KG1 (cell line): ENCODE data around the gene MAPKBP1.
A peak's percentile ranks its signal among the peaks of the same experiment; 100 is the strongest.

Experiments
- DNase-seq: peaks from one replicate; lab custom pipeline; 2025; lab: John Stamatoyannopoulos, UW

Gene MAPKBP1

DNA sequence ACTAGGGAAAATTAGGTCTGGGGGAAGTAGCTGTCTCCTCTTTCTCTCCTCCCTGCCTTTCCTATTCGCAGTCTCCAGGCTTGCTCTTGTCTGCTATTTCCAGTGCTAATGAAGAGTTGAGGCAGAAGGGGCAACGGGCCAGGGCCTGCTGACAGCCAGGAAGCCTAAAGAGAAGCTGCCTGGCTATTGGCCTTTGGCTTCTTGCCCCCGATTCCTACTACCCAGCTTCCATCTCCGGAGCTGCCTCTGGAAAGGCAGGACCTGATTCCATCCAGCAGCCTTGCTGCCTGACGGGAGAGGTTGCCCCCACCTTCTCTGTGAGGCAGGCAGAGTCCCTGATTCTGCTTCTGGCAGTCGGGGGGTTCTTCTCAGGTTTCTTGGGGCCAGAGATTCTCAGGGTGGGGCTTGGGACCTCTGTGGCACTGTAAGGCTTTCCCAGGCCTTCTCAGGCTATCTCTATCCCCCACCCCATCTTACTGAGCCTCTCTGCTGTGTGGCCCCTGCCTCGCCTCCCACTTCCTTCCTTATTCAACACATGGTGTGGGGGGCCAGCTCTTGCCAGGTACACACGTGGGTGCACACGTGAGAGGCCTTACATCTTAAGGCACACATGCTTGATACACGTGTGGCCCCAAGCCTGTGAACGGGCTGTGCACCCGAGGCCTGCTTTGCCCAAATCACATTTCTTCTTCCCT lies 35.4 kb downstream of the MAPKBP1 start:
- no peak for DNase-seq

DNA sequence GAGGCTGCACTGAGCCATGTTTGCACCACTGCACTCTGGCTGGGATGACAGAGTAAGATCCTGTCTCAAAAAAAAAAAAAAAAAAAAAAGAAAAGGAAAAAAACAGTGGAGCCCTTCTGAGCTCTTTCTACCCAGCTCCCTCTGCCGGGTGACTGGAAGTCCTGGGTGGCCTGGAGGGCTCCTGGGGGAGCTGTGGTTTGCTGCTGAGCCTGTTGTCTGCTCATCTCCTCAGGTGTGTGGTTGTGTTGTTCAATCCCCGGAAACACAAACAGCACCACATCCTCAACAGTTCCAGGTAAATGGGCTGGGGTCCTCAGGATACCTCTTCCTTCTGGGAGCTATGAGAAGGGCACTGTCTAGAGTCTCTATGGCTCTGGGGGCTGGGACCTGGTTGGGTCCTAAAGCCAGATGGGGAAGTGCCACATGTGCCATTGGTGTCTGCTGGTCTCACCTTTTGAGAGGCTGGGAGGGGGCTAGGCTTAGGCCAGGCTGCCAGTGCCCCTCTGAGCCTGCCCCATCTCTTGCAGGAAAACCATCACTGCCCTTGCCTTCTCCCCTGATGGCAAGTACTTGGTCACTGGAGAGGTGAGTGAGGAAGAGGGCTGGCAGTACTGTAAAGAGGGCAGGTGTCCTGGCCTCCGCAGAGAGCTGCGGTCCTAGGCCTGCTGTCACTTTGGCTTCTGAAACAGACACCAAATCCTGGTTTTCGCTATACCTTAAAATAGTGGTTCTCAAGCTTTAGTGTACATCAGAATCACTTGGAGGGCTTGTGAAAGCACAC lies 36.6 kb downstream of the MAPKBP1 start:
- no peak for DNase-seq

DNA sequence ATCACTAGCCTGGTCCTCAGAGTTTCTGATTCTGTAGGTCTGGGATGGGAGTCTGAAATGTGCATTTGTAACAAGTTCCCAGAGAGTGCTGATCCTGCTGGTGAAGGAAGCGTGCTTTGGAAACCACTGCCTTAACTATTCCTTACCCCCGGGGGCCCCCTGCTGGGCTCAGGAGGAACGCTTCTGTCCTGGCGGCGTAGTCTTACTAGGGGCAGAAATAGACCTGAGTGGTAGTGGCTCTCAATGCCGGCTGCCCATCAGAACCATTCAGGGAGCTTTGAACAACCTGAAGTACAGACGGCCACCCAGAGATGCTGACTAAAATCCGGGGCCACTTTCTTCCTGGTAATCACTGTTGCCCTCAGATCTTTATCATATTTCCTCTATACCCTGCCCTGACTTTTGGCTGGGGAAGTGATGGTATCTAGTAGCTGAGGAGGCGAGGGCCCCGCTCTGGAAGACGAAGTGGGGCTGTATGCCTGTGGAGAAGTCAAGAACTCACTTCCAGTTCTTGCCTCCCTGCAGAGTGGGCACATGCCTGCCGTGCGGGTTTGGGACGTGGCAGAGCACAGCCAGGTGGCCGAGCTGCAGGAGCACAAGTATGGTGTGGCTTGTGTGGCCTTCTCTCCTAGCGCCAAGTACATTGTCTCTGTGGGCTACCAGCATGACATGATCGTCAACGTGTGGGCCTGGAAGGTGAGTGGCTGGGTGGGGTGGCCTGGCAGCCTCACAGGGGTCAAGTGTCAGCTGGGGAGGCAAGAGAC lies 37.3 kb downstream of the MAPKBP1 start:
- peak; percentile 51 for DNase-seq

DNA sequence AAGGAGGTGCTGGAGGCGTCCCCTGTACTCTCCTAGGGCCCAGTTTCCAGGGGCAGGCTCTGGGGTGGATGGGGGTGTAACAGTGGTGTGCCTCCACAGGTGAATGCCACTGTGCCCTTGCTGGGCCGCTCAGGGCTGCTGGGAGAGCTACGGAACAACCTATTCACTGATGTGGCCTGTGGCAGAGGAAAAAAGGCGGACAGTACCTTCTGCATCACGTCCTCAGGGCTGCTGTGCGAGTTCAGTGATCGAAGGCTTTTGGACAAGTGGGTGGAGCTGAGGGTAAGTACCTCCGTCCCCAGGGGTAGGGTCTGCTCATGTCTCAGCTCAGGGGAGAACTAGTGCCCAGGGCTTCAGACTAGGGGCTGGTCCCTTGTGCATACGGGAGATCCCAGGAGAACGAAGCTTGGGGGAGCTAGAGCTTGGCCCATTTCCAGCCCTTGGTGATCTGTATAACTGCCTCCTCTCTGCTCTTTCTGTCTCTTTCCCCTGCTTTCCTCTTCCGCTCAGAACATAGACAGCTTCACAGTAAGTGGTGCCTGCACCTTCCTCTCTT lies 38.6 kb downstream of the MAPKBP1 start:
- DNase-seq: no peak

DNA sequence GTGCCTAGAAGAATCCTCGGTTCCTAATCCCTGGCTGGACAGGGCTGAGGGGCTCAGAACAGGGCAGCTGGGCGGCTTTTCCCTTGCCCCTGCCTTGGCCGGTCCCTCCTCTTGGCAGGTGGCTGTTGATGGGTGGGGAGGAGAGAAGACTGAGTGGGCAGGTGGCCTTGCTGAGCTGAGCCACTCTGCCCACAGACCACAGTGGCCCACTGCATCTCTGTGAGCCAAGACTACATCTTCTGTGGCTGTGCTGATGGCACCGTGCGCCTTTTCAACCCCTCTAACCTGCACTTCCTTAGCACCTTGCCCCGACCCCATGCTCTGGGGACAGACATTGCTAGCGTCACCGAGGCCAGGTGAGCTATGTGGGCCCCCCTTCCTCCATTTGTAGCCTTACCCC lies 39.1 kb downstream of the MAPKBP1 start:
- no peak for DNase-seq

DNA sequence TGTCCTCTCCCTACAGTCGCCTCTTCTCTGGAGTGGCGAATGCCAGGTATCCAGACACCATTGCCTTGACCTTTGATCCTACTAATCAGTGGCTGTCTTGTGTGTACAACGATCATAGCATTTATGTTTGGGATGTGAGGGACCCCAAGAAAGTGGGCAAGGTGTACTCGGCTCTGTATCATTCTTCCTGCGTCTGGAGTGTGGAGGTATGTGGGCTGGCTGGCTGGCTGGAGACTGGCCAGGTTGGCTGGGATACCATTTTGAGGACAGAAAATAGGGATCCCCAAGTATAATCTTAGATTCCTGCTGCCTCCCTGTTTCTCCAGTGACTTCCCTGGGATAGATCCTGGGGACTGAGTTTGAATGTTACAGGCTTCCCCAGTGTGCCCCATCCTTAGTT lies 40.2 kb downstream of the MAPKBP1 start:
- no peak for DNase-seq

DNA sequence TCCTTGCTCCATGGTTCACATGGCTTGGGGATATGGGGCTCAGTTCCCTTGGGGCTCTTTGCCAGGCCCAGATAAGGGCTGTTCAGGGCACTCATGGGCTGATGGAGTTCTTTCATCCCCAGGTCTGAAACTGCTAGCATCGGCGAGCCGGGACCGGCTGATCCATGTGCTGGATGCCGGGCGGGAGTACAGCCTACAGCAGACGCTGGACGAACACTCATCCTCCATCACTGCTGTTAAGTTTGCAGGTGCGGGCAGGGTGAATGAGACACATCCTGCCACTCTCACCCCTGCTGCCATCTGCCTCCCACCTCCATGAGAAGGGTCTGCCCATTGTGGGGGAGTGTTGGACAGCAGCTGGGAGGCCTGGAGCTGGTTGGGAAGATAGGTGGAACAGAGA lies 42.5 kb downstream of the MAPKBP1 start:
- DNase-seq: no peak

DNA sequence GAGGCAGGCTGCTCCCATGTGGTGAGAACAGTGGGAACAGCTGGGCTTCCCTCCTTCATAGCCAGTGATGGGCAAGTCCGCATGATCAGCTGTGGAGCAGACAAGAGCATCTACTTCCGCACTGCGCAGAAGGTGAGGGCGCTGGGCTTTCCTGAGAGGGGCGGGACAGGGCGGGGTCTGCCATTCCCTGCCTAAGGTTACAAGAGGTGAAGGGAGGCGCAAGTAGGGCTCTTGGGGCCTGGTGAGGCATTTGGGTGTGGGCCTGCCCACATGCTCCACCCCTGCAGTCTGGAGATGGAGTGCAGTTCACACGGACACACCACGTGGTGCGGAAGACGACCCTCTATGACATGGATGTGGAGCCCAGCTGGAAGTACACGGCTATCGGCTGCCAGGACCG lies 43.0 kb downstream of the MAPKBP1 start:
- DNase-seq: no peak

DNA sequence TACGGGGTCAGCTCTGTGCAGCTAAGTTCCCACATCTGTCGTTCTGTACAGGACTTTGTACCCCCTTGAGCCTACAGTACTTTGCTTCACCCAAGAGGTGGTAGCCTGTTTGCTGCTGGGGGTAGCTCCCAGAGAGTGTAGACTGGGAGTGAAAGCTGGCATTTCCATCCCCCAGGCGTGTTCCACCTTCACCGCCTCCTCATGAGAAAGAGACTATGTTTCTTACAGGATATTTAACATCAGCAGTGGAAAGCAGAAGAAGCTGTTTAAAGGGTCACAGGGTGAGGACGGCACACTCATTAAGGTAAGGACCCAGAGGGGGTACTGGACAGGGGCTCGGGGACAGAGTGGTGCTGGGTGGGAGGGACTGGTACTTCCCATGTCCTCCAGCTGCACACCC lies 43.5 kb downstream of the MAPKBP1 start:
- DNase-seq: no peak

DNA sequence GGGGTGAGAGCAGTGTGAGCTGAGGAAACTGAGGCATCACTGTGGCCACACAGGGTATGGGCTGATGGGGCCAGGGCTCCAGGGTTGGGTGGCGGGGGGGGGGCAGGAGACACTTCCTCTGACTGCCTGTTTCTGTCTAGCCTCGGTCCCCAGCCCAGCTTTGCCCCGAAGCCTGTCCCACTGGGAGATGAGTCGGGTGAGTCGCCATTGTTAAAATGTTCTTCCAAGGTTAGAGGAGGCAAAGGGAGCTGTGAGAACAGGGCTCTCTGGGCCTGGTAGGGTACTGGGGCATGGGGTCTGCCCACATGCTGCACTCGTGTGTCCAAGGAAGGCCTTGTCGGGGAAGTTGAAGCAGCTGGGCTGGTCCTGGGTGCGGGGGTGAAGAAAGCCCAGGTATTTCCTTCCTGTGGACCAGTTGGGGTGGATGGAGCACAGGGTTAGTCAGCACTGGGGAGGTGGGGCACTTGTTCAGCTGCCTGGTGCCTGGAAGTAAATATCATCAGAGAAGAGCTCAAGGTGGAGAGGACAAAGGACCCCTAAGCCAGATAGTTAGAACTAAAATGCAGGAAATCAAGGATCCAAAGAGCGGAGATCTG lies 45.3 kb downstream of the MAPKBP1 start:
- DNase-seq: no peak

DNA sequence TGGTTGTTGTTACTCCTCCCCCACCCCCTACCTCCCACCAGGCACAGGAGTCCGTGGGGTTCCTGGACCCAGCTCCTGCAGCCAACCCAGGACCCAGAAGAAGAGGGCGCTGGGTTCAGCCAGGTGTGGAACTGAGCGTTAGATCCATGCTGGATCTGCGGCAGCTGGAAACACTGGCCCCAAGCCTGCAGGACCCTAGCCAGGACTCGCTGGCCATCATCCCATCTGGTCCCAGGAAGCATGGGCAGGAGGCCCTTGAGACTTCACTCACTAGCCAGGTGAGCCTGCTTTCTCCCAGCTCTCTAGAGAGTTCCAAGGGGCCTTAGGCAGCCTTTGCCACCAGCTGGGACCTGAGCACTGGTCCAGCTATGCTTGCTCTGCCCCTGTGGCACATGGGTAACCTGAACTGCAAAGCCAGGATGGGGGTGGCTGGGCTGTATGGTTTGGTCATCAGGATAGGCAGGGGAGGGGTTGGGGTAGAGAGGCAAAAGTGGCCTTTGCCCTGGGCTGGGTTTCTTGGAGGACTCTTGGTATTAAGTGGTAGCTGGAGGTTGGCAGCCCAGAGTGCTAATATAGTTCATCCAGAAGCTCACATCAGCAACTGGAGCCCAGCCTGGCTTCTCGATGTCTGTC lies 46.6 kb downstream of the MAPKBP1 start:
- no peak for DNase-seq

DNA sequence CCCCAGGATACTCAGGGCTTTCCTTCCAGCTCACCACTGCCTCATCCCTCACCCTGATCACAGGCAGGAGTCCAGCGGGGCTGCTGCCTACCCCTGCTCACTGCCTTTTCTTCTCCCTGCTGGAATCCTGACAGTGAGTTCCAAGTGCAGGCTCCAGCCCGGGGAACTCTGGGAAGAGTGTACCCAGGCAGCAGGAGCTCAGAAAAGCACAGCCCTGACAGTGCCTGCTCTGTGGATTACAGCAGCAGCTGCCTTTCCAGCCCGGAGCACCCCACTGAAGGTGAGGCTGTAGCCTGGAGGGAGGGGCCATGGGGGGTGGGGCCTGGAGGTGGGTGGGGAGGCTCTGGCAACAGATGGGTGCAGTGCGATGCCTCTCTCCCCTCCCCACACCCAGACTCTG lies 47.5 kb downstream of the MAPKBP1 start:
- DNase-seq: no peak

DNA sequence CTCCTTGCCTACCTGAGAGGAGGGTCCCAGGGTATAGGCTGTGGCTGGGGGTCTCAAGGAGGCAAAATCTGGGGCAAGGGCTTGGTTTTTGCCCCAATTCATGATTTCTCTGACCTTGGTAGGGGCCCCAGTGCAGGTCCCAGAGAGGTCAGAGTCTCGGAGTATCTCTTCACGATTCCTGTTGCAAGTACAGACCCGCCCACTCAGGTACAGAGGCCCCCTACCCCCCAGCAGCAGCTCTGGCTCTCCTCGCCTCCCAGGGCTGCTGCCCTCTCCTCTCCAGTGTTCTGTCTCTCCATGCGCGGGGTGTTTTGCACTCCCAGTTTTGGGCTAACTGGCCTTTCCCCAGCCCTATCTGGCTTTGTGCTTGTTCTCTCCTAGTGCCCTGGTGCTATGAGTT lies 48.2 kb downstream of the MAPKBP1 start:
- DNase-seq: no peak

DNA sequence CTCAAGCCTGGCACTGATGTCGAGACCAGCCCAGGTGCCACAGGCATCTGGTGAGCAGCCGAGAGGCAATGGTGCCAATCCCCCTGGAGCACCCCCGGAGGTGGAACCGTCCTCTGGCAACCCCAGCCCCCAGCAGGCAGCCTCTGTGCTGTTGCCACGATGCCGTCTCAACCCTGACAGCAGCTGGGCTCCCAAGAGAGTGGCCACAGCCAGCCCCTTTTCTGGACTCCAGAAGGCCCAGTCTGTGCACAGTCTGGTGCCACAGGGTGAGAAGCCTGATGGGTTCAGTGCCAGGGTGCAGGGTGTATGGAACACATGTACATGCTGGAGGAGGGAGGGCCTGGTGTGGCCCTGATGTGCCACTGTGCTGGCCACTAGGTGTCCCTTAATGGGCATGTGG lies 48.7 kb downstream of the MAPKBP1 start:
- no peak for DNase-seq

DNA sequence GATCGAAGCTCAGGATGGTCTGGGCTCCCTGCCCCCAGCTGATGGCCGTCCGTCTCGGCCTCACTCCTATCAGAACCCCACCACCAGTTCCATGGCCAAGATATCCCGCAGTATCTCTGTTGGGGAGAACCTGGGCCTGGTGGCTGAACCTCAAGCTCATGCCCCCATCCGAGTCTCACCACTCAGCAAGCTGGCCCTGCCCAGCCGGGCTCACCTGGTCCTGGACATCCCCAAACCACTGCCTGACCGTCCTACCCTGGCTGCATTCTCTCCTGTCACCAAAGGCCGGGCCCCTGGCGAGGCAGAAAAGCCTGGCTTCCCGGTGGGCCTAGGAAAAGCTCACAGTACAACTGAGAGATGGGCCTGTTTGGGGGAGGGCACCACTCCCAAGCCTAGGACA lies 49.2 kb downstream of the MAPKBP1 start:
- DNase-seq: no peak

DNA sequence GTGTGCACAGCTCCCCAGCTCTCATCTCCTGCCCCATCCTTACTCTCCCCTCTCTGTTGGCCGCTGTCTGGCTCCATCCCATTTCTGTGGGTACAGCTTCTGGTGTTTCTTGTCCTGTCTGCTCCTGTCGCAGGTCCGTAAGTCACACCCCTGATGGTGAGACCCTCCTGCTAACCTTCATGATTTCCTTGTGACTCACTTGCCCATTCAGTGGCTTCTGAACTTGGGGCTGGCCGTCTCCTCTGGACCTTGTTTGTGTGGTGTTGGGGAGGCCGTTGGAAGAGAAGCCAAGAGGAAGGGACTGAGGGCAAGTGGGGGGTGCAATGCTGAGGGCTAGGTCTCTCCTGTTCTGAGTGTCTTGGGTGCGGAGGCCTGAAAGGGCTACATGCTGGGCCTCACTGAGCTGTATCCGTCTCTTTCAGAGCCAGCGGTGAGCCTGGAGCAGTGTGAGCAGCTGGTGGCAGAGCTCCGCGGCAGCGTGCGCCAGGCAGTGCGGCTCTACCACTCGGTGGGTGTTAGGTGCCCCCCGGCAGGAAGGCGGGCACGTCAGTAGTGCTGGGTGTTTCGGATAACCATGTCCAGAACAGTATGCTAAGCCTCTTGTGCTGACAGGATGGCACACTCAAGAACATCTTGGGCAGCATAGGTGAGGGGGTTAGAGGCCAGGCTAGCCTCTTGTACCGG lies 49.9 kb downstream of the MAPKBP1 start:
- DNase-seq: no peak

DNA sequence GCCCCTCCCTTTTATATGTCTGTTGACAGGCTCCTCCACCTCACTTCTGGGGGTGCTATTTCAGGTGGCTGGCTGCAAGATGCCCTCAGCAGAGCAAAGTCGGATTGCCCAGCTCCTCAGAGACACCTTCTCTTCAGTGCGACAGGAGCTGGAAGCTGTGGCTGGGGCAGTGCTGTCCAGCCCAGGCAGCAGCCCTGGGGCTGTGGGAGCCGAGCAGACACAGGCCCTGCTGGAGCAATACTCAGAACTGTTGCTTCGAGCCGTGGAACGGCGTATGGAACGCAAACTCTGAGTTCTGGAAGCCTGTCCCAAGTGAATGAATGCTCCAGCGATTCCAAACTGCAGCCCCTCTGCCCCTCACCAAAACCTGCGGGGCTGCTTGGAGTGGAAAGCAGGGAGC lies 50.9 kb downstream of the MAPKBP1 start:
- DNase-seq: no peak

DNA sequence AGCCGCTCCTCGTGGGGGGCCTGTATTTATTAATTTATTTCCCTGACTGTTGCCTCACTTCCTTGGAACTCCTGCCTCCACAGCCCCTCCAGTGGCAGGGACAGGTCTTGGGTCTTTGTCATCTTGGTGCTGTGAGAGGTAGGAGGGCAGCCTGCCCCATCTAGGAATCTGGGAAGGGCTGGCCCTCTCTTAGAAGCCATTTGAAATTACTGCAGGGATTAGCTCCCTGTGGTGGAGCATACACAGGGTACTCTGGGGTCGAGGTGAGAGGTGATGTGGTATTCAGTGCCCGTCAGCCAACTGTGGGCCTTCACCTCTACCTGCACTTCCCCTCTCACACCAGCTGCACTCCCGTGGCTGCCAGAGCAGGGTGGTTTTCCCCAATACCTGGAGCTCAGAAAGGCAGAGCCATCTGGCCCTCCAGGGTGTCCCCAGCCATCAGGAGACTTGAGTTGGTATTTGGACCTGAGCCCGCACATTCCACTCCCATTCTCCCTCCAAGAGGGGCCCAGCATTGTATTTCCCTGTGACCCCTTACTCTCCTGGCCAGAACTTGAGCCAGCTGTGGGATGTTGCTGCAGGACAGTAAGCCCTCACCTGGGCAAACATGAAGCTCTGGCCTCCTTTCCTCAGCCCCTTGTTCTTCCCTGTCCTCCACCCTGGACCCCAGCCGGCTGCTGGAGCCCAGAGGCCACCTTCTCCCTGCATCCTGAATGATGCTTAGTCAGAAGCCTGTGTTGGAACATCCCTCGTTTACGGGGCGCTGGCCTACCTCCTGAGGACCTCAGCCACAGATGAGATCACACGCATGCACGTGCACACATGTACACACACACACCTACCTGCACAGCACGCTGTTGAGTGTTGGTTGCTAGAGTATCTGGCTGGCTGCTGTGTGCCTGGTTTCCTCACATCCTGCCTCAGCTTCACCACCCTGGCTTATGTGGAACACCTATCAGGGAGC lies 51.6 kb downstream of the MAPKBP1 start:
- DNase-seq: no peak

DNA sequence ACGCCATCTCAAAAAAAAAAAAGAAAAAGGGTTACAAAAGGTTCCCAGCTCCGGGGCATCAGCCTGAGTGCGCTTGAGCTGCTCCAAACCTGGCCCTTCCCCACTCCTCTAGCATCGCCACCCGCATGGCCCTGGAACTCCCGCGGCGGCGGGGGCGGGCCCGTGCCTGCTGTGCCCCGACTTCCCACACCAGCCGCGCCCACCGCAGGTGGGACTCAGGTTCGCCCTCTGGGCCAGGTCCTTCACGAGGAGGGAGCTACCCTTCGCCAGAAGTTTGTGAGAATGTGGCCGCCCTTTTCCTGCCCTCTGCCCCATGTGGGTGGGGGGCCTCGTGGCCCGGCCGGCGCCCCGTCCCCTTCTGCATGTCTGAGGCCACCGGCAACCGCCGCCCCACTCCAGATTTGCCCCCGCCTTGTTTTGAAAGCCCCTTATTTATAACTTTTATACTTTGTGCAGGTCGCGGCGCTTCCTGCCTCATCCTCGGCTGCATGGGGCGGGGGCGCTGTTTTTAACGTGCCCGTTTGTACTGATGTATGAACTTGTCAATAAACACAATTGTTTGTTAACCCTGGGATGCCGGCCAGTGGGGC lies 53.1 kb downstream of the MAPKBP1 start:
- DNase-seq: no peak
